H54 (cell line): ENCODE results near the gene TEX2.
"Not testable (repeated sequence)": the region's sequence is repeated elsewhere in the genome, so short reads cannot be mapped to it uniquely, and the experiment has no call there.

ENCODE experiments used
- DNase-seq: peaks from one replicate; pipeline ENCODE4 v3.0.0; 2011; ENCODE audit warnings: low spot score, mixed read lengths; ENCODE audit not compliant: insufficient read length
- FAIRE-seq: peaks from 3 replicates; lab custom pipeline; 2011; peaks lifted over from hg19 to GRCh38; lab: Jason Lieb, UNC
- POLR2A ChIP-seq: IDR thresholded peaks from 2 replicates; pipeline ENCODE4 v1.6.1; 2011; ENCODE audit warnings: low read depth, mild to moderate bottlenecking, low read length

TEX2 gene

GRCh38 chr17:64123114-64123513 lies 139.9 kb downstream of the TEX2 start:
- FAIRE-seq = no peak
- DNase-seq = no peak
- TF ChIP-seq POLR2A = no peak

GRCh38 chr17:64120972-64121786 lies 141.9 kb downstream of the TEX2 start:
- not testable (repeated sequence) for FAIRE-seq, DNase-seq

DNA sequence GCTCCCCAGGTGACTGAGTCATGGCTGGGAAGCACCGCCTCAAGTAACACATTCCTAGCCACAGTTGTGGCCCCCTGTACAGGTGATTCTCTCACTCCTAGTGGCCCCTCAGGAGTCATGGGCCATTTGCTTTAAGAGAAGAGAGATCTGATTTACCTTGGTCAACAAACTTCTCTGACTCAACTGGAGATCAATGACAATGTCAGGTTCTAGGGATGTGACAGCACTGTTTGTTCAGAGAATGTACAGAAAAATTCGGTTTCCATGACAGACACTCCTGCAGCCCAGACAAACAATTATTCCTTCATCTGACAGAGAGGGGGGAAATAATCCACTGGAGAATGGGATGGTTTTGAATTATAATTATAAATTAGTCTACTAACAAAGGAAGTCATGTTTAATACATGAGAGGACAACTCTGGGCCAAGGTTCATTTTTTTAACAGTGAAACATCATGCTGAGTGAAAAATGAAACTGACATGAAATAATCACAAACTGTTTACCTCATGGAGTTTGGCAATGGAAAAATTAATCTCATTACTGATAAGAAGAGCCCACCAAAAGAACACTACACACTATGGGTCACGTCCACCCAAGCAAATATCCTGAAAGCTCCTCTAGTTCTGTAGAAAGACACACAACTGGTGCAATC lies 142.8 kb downstream of the TEX2 start:
- no peak for DNase-seq
- FAIRE-seq = no peak
- no peak for TF ChIP-seq POLR2A

DNA sequence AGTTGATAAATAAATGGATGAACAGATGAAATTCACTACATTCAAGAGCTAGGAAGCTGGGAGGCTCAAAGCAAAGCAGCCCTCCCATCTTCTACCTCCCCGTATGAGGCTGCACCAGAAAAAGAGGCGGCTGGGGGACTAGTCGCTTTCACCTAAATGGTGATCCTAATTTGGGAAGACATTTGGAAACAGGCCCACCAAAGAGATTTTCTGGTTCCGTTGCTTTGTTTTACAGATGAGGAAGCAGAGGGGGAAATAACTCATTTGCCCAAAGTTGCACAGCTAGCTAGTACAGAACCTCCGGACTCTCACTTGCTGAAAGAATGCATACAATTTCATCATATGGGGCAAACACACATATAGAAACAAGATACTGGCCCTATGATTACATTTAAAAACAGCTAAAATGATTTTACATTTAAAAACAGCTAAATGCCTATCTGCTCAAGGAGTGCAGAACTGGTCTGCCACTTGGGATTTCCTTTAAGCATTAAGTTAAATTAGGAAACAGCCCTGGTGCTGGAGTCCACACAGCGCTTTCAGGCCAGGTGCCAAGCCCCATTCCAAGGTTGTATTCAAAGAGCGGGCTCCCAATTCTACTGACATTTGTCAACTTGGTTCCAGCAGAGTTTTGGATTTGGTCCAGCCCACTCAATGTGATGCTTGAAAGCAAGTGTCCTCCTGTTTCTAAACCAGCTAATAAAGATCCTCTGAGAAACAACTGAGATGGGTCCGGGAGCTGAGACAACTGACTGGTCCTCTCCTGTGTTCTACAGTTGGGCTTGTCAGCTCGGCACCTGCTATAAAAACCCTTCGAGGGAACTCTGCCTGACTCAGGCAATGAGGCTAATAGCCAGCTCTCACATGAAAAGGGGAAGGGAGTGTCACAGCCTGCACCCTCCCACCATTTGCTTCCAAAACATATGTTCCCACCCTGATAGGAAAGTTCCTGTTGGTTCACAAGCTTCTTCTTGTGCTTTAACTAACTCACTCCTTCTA lies 144.8 kb downstream of the TEX2 start:
- no peak for TF ChIP-seq POLR2A
- no peak for DNase-seq
- FAIRE-seq = no peak

DNA sequence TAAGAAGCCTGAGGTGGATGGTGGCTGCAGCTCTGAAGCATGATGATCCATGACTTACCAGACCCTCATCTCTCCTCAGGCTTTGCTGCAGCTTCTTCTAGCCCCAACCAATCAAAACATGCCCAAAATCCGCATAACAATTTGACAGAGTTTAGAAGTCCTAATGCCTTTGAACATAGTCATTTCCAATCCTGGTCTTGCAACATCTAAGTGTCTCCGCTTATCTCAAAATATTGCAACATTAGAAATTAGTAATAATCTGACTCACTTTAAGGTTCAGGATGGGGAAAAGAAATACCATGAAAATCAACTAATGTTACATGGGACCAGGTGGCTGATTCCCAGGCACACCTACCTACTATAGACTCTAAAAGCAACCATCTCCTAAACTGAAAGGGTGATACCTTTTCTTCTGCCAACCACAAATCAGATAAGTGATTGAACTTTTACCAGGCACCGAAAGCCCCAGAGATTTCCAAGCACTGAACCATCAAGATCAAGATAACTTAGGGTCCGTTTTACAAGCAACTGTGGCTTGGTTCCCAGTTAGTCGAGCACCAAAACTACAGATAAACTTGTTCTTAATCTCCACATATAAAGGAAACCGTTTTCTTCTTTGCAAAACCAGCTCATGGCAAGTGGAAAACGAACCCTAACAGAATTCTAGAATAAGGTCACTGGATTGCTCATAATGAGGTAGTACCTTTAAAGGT lies 147.1 kb downstream of the TEX2 start:
- TF ChIP-seq POLR2A = no peak
- DNase-seq (no peak), FAIRE-seq (no peak)

DNA sequence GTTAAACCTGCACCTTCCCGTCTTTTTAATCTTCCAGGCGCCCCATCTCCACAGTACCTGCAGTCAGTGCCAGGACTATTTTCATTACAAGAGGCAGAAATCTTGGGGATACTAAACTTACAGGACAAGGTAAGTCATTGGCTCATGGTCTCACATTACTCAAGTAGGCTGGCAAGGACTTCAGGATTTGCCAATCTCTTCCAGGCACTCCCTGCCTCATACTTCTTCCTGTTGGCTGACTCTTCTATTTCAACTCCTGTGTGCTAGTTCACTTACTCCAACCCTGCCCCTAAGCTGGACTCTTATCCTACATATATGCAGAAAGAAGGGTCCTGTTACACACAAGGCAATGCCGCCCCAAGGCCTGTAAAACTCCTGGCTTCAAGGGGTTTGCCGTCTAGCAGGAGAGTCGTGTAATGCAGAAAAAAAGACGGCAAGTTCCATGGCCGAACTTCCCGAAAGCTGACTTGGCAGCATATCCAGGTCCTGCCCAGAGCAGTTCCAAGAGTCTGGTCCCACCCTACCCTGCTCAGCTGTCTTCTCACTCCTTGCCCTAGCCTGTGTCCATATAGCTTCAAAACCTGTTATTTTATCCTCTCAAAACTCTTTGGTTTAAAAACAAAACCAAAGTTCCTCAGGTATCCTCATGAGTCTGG lies 147.9 kb downstream of the TEX2 start:
- FAIRE-seq (no peak), DNase-seq (no peak)
- TF ChIP-seq POLR2A = no peak

DNA sequence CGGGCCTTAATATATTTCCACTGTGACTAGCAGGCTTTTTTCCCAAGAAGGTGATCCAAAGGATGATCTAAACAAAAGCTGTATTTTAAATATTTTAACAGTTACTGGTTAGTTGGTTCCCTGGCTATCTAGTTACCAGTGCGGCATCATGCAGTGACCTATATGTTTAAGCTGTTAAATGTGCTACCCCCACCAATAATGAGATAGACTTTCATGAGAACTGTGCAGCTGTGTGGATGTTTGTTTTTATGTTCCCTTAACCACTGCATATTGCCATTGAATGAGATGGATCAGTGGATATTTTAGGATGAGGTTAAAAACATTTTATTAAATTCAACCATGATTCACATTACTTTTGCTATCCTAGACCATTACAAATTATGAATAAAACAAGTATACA lies 150.1 kb downstream of the TEX2 start:
- no peak for DNase-seq
- no peak for FAIRE-seq
- TF ChIP-seq POLR2A = no peak

- FAIRE-seq (no peak), DNase-seq (no peak)
- TF ChIP-seq POLR2A = no peak
Observed at GRCh38 chr17:64111831-64112230, 151.2 kb downstream of the TEX2 start.

DNA sequence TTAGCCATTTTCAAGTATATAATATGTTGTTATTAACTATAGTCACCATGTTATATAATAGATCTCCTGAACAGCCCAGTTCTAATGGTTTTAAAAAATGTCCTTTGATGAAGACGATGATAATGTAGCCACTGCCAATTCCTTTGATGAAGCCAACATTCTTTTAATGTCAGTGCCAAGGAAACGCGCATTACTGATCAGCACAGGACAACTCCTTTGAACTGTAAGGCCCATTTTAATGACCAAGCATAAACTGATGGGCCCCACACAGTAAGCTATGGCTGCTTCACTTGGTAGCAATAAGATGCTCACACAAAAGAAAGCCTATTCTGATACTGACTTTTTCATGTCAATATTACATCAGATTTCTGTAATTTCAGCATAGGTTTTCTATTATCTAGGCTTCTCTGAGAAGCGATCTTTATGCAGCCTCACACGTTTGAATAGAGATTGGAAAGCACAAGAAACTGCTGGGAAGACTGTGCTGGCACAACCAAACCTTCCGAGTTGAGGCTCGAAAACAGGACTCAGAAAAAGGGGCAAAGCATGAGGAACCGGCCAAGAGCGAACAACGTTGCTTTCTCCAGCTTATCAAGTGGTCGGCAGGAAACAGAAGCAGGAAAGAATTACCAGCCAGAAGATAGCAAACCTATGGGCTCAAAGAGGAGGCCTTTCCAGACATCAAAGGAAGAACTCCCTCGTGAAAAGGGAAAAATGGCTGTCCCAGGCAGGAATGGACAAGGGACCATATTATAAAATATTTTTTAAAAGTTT lies 152.5 kb downstream of the TEX2 start:
- no peak for FAIRE-seq

DNA sequence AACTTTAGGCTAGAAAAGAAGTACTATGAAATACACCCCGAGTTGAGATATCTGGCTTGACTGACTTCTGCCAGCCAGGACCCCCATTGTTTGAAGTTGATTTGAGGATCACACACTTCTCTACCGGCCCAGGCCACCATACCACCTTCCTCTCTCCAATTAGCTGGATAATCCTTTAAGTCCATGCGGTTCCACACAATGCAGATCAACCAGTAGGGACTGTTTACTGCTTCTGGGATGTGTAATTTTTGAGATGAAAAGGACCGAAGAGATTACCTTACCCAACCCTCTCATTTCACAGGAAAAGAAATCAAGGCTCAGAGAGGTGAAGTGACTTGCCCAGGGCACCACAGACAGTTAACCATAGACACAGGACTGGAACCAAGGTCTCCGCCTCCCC lies 153.7 kb downstream of the TEX2 start:
- no peak for DNase-seq
- TF ChIP-seq POLR2A = no peak
- no peak for FAIRE-seq

More for the DNA sequence above, 152.5 kb downstream of the TEX2 start:
- no peak for DNase-seq
- no peak for TF ChIP-seq POLR2A

GRCh38 chr17:64107500-64108236 lies 155.4 kb downstream of the TEX2 start:
- TF ChIP-seq POLR2A = no peak
- FAIRE-seq = no peak
- DNase-seq = no peak
